GM12801 (cell line): Measurements from ENCODE around the gene CCDC167.

Experiments used
- TF ChIP-seq, protein P1 (sequence below): IDR thresholded peaks from one replicate; pipeline ENCODE4 v1.5.1; 2011; ENCODE audit warnings: control low read depth; ENCODE audit not compliant: insufficient read length; ENCODE audit errors: extremely low read depth

The CCDC167 gene

DNA sequence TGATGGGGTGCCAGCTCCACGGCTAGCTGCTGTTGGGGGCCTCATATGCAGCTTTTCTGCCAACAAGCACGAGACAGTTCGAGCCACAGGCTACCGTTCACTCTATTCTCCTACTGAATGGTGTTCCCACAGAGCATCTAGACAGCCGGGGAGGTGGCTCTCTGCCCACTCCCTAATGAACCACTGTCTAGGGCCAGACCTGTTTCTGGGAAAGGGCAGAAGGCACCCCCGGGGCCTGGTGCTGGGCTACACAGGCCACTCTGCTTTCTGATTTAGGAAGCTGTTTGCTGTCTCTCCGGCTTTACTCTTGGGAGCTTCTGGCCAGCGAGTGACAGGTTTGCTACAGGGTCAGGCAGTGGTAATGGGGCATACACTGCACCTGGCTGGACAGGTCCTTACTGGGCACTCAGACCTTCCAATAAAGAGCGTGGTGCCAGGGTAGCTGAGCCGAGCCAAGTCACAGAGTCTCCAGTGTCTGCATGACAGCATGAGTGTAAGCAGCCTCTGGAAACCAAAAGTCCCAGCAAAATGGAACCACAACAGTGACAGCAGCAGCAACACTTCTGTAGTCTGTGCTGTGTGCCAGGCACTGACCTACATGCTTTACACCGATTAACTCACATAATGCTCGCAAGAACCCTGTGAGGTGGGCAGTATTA, 8.4 kb downstream of the CCDC167 start:
- TF ChIP-seq, protein P1, sequence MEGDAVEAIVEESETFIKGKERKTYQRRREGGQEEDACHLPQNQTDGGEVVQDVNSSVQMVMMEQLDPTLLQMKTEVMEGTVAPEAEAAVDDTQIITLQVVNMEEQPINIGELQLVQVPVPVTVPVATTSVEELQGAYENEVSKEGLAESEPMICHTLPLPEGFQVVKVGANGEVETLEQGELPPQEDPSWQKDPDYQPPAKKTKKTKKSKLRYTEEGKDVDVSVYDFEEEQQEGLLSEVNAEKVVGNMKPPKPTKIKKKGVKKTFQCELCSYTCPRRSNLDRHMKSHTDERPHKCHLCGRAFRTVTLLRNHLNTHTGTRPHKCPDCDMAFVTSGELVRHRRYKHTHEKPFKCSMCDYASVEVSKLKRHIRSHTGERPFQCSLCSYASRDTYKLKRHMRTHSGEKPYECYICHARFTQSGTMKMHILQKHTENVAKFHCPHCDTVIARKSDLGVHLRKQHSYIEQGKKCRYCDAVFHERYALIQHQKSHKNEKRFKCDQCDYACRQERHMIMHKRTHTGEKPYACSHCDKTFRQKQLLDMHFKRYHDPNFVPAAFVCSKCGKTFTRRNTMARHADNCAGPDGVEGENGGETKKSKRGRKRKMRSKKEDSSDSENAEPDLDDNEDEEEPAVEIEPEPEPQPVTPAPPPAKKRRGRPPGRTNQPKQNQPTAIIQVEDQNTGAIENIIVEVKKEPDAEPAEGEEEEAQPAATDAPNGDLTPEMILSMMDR = no peak

DNA sequence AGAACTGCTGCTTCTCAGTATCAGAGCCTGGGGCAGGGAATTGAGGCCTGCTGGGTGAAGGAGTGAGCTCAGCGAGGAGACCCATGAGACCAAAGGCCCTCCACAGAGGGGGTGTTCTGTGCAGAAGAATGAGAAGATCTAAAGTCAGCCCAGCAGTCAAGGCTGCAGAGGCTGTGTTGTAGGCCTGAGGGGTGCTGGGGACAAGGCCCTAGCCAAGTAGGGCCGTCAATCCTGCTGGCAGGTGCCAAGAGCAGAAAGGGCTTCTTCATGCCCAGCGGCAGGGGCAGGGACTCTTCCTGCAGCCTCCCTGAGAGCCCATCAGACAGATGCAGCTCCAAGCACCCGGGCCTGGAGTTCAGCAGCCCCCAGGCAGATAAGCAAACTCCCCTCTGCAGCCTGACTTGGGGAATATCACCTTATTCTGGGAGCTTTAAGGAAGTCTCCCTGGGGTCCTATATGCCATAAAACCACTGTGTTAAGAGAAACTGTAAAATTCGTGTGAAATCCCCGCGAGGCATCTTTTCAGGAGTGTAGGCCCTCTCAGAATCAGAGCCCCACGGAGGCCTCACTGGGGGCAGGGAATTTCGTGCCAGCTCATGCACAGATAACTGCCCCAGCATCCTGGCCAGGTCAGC, 9.0 kb downstream of the CCDC167 start:
- TF ChIP-seq, protein P1 = no peak

DNA sequence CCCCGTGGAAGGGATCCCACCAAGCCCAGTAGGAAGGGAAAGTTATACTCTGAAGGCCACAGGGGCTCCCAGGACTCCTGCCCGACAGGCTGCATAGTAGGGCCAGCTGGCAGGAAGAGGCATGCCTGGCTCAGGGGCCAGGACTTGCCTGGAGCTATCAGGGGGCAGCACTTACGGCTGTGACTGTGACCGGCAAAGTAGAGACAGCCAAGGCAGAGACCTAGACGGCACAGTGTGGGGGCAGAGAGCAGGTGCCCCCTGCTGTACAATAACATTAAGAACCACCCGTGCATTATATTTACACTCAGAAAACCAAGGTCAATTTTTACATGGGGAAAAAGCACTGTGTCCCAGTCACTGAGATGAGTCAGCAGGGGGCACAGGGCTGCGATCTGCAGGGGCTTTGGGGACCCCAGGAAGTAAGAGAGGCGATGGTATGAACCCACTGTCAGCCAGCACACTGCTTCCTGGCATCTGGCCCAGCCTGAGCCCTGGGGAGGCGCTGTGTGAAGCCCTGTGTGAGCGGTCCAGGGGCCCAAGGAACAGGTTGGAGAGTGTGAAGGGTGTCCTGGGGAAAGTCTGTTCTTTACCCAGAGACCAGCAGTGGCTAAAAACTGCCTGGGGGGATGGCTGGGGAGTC, 9.9 kb downstream of the CCDC167 start:
- TF ChIP-seq, protein P1 = no peak

DNA sequence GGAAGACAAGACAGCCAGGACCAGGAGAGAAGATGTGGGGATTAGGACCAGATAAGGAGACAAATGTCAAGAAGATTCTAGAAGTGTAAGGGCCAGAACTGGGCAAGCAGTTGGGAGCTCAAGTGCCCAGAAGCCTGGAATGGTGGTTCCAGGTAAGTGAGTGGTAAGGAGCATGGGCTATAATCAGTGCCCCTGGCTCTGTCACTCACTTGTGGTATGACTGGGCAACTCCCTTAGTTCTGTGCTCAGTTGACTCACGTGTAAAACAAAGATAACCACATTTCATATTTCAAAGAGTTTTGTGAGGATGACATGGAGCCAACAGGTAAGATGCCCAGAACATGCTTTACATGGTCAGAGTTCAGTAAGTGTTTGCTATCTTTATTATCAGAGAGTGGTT, 11.2 kb downstream of the CCDC167 start:
- TF ChIP-seq, protein P1 = no peak

DNA sequence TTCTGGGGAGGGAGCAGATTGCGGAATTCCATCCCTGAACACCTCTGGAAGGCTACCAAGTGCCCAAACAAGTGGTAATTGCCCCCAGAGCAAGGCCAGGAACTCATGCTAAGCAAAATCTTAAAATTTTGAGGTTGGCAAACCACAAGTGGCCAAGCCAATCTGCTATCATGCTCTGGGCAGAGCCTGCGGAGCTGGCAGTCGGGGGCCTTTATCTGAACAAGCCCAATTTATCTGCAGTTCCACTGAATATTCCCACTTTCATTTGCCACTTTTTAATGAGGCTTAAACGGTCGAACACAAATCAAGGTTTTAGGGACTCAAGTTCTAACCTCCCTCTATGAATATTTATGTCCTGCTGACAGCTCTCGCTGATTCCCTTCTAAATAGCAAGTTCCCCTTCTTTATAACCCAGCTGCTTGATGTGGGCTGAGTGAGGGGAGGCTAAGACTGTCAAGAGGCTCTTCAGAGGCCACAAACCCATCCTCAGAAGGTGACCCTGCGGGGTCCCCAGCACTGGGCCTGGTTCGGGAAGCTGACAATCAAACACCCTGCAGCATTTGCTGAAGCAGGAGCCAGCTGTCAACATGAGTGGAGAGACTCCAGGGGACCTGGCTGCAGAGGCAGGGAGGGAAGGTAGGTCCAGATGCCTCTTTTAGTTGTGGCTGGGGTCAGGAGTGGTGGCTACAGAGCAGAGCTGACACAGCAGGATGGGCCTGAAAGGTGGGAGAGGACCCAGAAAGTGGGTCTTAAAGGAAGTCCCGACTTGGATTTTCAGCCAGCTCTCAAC, 11.9 kb downstream of the CCDC167 start:
- TF ChIP-seq, protein P1 = no peak

DNA sequence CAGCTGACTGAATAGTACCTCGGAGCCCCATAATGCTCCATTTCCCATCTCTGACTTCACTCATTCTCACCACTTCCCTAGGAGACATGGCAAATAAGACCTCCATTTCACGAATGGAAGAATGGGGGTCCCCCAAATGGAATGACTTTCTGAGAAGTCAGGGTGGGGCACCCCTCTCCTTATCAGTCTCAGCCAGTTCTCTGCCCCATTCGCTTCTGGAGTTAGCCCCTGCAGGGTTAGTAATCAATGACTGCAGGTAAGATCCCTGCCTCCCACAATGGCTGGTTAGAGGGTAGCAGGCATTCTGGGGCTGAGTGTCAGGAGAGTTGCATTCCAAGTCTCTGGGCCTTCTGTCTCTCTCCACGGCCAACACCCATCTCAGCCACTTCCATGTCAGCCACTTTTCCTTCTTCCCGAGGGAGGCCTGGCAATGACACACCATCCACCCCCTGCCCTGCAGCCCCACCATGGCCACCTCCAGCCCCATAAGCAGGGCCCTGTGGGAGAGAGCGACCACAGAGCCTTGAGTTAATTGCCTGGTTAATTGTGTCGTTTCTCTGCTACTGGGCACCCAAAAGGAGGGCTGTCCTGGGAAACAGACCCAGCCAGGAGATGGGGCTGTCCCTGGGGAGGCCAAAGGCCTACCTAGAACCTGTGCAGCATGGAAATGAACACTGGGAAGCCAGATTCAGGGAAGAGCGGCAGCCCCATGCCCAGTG, 13.4 kb downstream of the CCDC167 start:
- TF ChIP-seq, protein P1 = no peak

DNA sequence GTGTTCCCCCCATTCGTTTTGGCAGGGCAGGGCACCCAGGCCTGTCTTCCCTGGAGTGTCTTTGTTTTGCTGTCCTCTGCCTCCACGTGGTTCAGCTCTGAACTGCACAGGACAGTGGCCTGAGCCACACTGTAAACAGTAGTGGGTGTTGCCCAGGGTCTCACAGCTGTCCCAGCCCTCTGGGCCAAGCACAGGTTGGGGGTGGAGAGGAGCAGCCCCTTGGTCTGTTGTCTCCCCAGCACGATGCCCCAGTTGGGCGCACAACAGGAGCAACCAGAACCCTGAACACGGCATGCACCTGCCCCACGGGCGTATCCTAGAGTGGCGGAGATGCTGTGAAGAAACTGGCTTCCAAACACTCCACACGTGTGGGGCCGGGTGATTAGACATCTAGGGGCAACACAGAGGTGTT, 14.4 kb downstream of the CCDC167 start:
- TF ChIP-seq, protein P1 = no peak
